ENCODE measurements around the gene SYNE1. TPM values are rescaled to one million over a fixed set of nuclear protein-coding genes. Genes with fewer than 3 reads are reported as not detected.

Gene SYNE1
- total and polyA plus RNA-seq, 10 of the 15 experiments (the other 5 are each of a cell fraction or from before 2014, with no cell fraction given) = 2.3 to 28.7 (median 14.1) TPM

DNA sequence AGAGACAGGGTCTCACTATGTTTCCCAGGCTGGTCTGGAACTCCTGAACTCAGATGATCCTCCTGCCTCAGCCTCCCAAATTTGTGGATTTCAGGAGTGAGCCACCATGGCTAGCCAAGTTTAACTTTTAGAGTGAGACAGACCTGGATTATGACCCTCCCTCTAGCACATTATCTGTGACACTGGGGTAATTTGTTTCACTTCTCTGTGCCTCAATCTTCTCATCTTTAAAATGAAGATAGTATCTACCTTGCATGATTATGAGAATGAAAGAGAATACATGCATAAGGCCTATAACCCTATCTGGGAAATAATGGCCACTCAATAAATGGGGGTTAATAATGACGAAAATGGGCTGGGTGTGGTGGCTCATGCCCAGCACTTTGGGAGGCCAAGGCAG is 373.6 kb downstream of the SYNE1 start:
- Histone ChIP-seq H3K4me3 (no peak overlapping the region), H4K20me1 (ENCODE audit: control insufficient read depth, insufficient read depth) (no peaks in the 10 kb centered on the region), H3K36me3 (ENCODE audit: control insufficient read depth in 2 of 2, insufficient read depth in 2 of 2, low read length in 1 of 2) (peaks cover 0 to 6% of the 10 kb centered on the region in 2 experiments; a peak in 3 of 4 replicates), H2AFZ (ENCODE audit: control insufficient read depth, low read depth, low read length) (no peak overlapping the region), H3K9me3 (replicated peaks; ENCODE audit: control insufficient read depth, insufficient read depth, low read length) (peaks cover 1% of the 10 kb centered on the region; the same call in 2 of the 3 replicates), H3K4me2 (ENCODE audit: control insufficient read depth, insufficient read depth) (no peak overlapping the region), H3K79me2 (ENCODE audit: control insufficient read depth, insufficient read depth, low read length) (no peaks in the 10 kb centered on the region), H3K27me3 (replicated peaks in 1 of 2; ENCODE audit: control insufficient read depth in 2 of 2, insufficient read depth in 2 of 2, low read length in 1 of 2) (no peaks in the 10 kb centered on the region), H3K27ac (ENCODE audit: control insufficient read depth, insufficient read depth) (no peak overlapping the region), H3K9ac (ENCODE audit: control insufficient read depth, insufficient read depth, low read length) (no peak overlapping the region), H3K4me1 (ENCODE audit: control insufficient read depth, insufficient read depth, low read length) (no peaks in the 10 kb centered on the region)
- intact Hi-C loops (cut with micrococcal nuclease; ENCODE audit: unreplicated experiment) (loop anchor here (10.0 kb wide), 1 partner anchor 819 kb away; no protein-coding TSS in a partner anchor), in situ Hi-C loops (cut with MboI) (no loop called here)
- TF ChIP-seq POU2F2 (IDR thresholded peaks at IDR 0.05; ENCODE audit: borderline replicate concordance, low read depth, low read length) (no peak), CREM (IDR thresholded peaks at IDR 0.05; ENCODE audit: low read depth) (no peak), MYC (IDR thresholded peaks at IDR 0.05; ENCODE audit: insufficient read depth, insufficient read length, insufficient replicate concordance, low read length, severe bottlenecking) (no peak), BHLHE40 (IDR thresholded peaks at IDR 0.05; ENCODE audit: borderline replicate concordance in 1 of 2, low read depth in 2 of 2, low read length in 1 of 2) (no peak), ZNF274 (IDR thresholded peaks at IDR 0.05; ENCODE audit: insufficient read depth, insufficient read length) (no peak), POLR2AphosphoS2 (IDR thresholded peaks at IDR 0.05; ENCODE audit: low read depth, low read length) (no peak), EED (IDR thresholded peaks at IDR 0.05; ENCODE audit: low read depth) (no peak), NFIC (IDR thresholded peaks at IDR 0.05; ENCODE audit: low read depth, low read length) (no peak), E2F8 (IDR thresholded peaks at IDR 0.05; ENCODE audit: low read depth, partially characterized antibody) (no peak), ZZZ3 (IDR thresholded peaks at IDR 0.05; ENCODE audit: control insufficient read depth, insufficient read length, low read depth) (no peak), SMC3 (IDR thresholded peaks at IDR 0.05; ENCODE audit: borderline replicate concordance, low read length) (no peak)
- TF ChIP-seq, protein P1, sequence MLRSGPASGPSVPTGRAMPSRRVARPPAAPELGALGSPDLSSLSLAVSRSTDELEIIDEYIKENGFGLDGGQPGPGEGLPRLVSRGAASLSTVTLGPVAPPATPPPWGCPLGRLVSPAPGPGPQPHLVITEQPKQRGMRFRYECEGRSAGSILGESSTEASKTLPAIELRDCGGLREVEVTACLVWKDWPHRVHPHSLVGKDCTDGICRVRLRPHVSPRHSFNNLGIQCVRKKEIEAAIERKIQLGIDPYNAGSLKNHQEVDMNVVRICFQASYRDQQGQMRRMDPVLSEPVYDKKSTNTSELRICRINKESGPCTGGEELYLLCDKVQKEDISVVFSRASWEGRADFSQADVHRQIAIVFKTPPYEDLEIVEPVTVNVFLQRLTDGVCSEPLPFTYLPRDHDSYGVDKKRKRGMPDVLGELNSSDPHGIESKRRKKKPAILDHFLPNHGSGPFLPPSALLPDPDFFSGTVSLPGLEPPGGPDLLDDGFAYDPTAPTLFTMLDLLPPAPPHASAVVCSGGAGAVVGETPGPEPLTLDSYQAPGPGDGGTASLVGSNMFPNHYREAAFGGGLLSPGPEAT (IDR thresholded peaks at IDR 0.05; ENCODE audit: low read depth) = no peak
- no TSS peak for BruUV-seq (replicated peaks)
- RAD21 ChIA-PET (ENCODE audit: unreplicated experiment) = no interaction called here
- CTCF ChIA-PET = no interaction called here
- DNase-seq (ENCODE audit: low read depth, low spot score) (no peak), ATAC-seq (no peak), FAIRE-seq (no peak)
- 95% methylated on average over 1 of the region's 1 CpG for WGBS (ENCODE audit: insufficient coverage, insufficient replicate concordance, low lambda C conversion rate, missing lambda C conversion rate)
- SMC1A ChIA-PET (ENCODE audit: uncharacterized antibody, unreplicated experiment) = no interaction called here
- POLR2A ChIA-PET = no interaction called here
